Measurements from ENCODE around the gene TNN.

DNA sequence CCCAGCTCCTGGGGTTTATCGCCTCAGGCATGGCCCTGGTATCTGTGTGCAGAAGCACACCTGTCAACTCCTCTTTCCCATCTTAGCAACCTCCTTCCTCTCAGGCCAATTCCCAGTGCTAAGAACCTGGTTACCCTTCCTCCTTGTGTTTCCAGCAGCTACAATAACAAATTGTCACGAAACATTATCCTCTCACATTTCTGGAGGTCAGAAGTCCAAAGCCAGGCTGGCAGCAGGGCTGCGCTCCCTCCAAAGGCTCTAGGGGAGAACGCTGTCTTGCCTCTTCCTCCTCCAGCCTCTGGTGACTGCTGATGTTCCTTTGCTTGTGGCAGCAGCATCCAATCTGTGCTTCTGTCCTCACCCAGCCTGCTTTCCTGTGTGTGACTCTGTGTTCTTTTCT lies 33.7 kb upstream of the TNN start:
- no peak for TF ChIP-seq NR2C2 (IDR thresholded peaks at IDR 0.05; ENCODE audit: borderline replicate concordance, control insufficient read depth, insufficient read length, low read depth)
- TF ChIP-seq, protein P1, sequence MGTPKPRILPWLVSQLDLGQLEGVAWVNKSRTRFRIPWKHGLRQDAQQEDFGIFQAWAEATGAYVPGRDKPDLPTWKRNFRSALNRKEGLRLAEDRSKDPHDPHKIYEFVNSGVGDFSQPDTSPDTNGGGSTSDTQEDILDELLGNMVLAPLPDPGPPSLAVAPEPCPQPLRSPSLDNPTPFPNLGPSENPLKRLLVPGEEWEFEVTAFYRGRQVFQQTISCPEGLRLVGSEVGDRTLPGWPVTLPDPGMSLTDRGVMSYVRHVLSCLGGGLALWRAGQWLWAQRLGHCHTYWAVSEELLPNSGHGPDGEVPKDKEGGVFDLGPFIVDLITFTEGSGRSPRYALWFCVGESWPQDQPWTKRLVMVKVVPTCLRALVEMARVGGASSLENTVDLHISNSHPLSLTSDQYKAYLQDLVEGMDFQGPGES (IDR thresholded peaks at IDR 0.05), result no peak
- TF ChIP-seq, protein P2, sequence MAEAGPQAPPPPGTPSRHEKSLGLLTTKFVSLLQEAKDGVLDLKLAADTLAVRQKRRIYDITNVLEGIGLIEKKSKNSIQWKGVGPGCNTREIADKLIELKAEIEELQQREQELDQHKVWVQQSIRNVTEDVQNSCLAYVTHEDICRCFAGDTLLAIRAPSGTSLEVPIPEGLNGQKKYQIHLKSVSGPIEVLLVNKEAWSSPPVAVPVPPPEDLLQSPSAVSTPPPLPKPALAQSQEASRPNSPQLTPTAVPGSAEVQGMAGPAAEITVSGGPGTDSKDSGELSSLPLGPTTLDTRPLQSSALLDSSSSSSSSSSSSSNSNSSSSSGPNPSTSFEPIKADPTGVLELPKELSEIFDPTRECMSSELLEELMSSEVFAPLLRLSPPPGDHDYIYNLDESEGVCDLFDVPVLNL (IDR thresholded peaks at IDR 0.05; ENCODE audit: low read depth, low read length), result no peak
- TF ChIP-seq POLR2A (IDR thresholded peaks at IDR 0.05; ENCODE audit: low read depth, low read length), result no peak
- TF ChIP-seq CREM (IDR thresholded peaks at IDR 0.05; ENCODE audit: low read depth), result no peak
- TF ChIP-seq SMARCA5 (IDR thresholded peaks at IDR 0.05), result no peak
- TF ChIP-seq NFYB (IDR thresholded peaks at IDR 0.05; ENCODE audit: insufficient read depth, low read depth, low read length), result no peak
- TF ChIP-seq YY1 (IDR thresholded peaks at IDR 0.05; ENCODE audit: low read depth, low read length), result no peak
- TF ChIP-seq ESRRA (IDR thresholded peaks at IDR 0.05; ENCODE audit: low read length), result no peak
- TF ChIP-seq EP300 (IDR thresholded peaks at IDR 0.05; ENCODE audit: borderline replicate concordance in 1 of 2, control insufficient read depth in 1 of 2, low read depth in 2 of 2, low read length in 2 of 2), result no peak
- TF ChIP-seq, protein P3, sequence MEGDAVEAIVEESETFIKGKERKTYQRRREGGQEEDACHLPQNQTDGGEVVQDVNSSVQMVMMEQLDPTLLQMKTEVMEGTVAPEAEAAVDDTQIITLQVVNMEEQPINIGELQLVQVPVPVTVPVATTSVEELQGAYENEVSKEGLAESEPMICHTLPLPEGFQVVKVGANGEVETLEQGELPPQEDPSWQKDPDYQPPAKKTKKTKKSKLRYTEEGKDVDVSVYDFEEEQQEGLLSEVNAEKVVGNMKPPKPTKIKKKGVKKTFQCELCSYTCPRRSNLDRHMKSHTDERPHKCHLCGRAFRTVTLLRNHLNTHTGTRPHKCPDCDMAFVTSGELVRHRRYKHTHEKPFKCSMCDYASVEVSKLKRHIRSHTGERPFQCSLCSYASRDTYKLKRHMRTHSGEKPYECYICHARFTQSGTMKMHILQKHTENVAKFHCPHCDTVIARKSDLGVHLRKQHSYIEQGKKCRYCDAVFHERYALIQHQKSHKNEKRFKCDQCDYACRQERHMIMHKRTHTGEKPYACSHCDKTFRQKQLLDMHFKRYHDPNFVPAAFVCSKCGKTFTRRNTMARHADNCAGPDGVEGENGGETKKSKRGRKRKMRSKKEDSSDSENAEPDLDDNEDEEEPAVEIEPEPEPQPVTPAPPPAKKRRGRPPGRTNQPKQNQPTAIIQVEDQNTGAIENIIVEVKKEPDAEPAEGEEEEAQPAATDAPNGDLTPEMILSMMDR (IDR thresholded peaks at IDR 0.05 in 2 of 3, conservative IDR thresholded peaks at IDR 0.05 in 1 of 3; ENCODE audit: control insufficient read depth in 2 of 3, extremely low read depth in 1 of 3, insufficient read depth in 1 of 3, low read depth in 3 of 3, low read length in 3 of 3), result no peak

Measured in GM12878 (cell line).